Tibial nerve (tissue), 3 donors: ENCODE measurements around the gene NUDT21.

Experiments used
- CTCF ChIP-seq, 5 experiments: fragments of 200-600 bp in 3 of 5; fragments of 450-650 bp in 2 of 5; sonication (generic) in 3 of 5; IDR thresholded peaks; one replicate each; pipeline ENCODE4 v1.5.1; 2016 to 2019; ENCODE audit warnings: antibody characterized with exemption in 5 of 5, mild to moderate bottlenecking in 3 of 5, moderate library complexity in 2 of 5
- POLR2A ChIP-seq, 2 donors: fragments of 450-650 bp; IDR thresholded peaks; one replicate each; pipeline ENCODE4 v1.6.1; 2017; ENCODE audit warnings: antibody characterized with exemption in 2 of 2, mild to moderate bottlenecking in 2 of 2, moderate library complexity in 2 of 2

GRCh38 chr16:56483394-56483793 is 32.3 kb upstream of the NUDT21 start:
- TF ChIP-seq CTCF (IDR thresholded peaks at IDR 0.05) = no peak
- no peak for TF ChIP-seq POLR2A (IDR thresholded peaks at IDR 0.05)
